Measurements from ENCODE around the gene LAMP1. TPM values are rescaled to one million over a fixed set of nuclear protein-coding genes. Genes with fewer than 3 reads are reported as not detected.

The LAMP1 gene
- total and polyA plus RNA-seq, 2 of the 4 experiments (the other 2 are of a cell fraction), result 60.6 to 229 TPM

- dilution Hi-C loops (cut with HindIII; ENCODE audit: low sequenced_read_pairs, unreplicated experiment), result no loop called here
- Histone ChIP-seq H2BK120ac (ENCODE audit: low read depth, low read length) (no peak overlapping the region), H3K9me3 (ENCODE audit: control insufficient read depth, insufficient read depth, low read length) (no peaks in the 10 kb centered on the region), H4K20me1 (ENCODE audit: insufficient read depth, low read length) (no peaks in the 10 kb centered on the region), H3K27ac (ENCODE audit: insufficient read depth, low read length) (no peak overlapping the region), H3K79me1 (ENCODE audit: low read depth in 1 of 2, low read length in 2 of 2) (0 out of 4 replicates have a peak, but pooled peaks cover 0 to 4% of the 10 kb centered on the region in 2 experiments), H3K4me2 (ENCODE audit: low read depth, low read length) (no peak overlapping the region), H4K5ac (ENCODE audit: low read depth, low read length) (no peak overlapping the region), H3K27me3 (ENCODE audit: control insufficient read depth, insufficient read depth, low read length) (peaks cover 17% of the 10 kb centered on the region), H3K23ac (ENCODE audit: low read depth, low read length) (no peak overlapping the region), H3K18ac (ENCODE audit: low read depth, low read length) (no peak overlapping the region), H2AFZ (replicated peaks; ENCODE audit: low read length, poor library complexity) (no peak overlapping the region), H3K56ac (ENCODE audit: extremely low read depth, insufficient read depth, low read length) (no peak overlapping the region), H2BK15ac (ENCODE audit: low read depth, low read length) (no peak overlapping the region), H2AK9ac (replicated peaks; ENCODE audit: low read depth, low read length, poor library complexity) (no peak overlapping the region), H2AK5ac (ENCODE audit: low read depth, low read length) (no peak overlapping the region), H3K4me1 (ENCODE audit: control insufficient read depth, insufficient read depth, low read length) (no peaks in the 10 kb centered on the region), H3K14ac (replicated peaks; ENCODE audit: low read depth, low read length) (no peak overlapping the region), H2BK20ac (ENCODE audit: low read depth, low read length) (no peak overlapping the region), H3K4ac (ENCODE audit: low read depth, low read length) (no peak overlapping the region), H2BK5ac (ENCODE audit: low read depth, low read length, poor library complexity, severe bottlenecking) (no peak overlapping the region), H3K9ac (ENCODE audit: low read depth, low read length) (no peak overlapping the region), H3K4me3 (ENCODE audit: insufficient read depth, low read depth, low read length) (no peak overlapping the region), H3K36me3 (ENCODE audit: control insufficient read depth, insufficient read depth, low read length) (no peaks in the 10 kb centered on the region), H4K8ac (ENCODE audit: low read depth in 2 of 2, low read length in 2 of 2) (no peak overlapping the region), H3K9me1 (ENCODE audit: insufficient read depth, low read length) (peaks cover 4% of the 10 kb centered on the region; the same call in 1 of the 2 replicates), H4K91ac (ENCODE audit: insufficient read depth, low read depth, low read length) (no peak overlapping the region)
- 60% methylated on average over 1 of the region's 2 CpGs; no CpG with 5 or more reads in 1 of the 2 experiments for WGBS, 2 experiments (ENCODE audit: extremely low coverage in 2 of 2, insufficient read length in 1 of 2)
- ChIA-PET CTCF (interaction anchor here (0.7 kb wide), 1 partner anchor 15 kb away, joined by 5 read pairs; no protein-coding TSS in a partner anchor), POLR2A (ENCODE audit: unreplicated experiment) (interaction anchor here (0.7 kb wide), 1 partner anchor 273 kb away, joined by 8 read pairs; no protein-coding TSS in a partner anchor)
- no peak for DNase-seq
- intact Hi-C loops (cut with micrococcal nuclease), result no loop called here
- no TSS peak for BruUV-seq (replicated peaks)
- no peak for ATAC-seq (ENCODE audit: low read depth)
- in situ Hi-C loops (cut with MboI; ENCODE audit: low sequenced_read_pairs), result no loop called here
- TF ChIP-seq FOS (IDR thresholded peaks at IDR 0.05; ENCODE audit: low read depth, low read length) (no peak), MAFK (IDR thresholded peaks at IDR 0.05; ENCODE audit: low read depth, low read length) (no peak), MXI1 (IDR thresholded peaks at IDR 0.05; ENCODE audit: borderline replicate concordance, low read depth, low read length) (no peak), BHLHE40 (IDR thresholded peaks at IDR 0.05; ENCODE audit: low read depth, low read length) (no peak), SMC3 (IDR thresholded peaks at IDR 0.05; ENCODE audit: low read depth, low read length) (no peak), POLR2A (IDR thresholded peaks at IDR 0.05; ENCODE audit: low read depth, low read length) (no peak), RAD21 (IDR thresholded peaks at IDR 0.05; ENCODE audit: low read length) (no peak), CHD1 (IDR thresholded peaks at IDR 0.05; ENCODE audit: low read depth, low read length) (no peak), CEBPB (IDR thresholded peaks at IDR 0.05; ENCODE audit: low read depth, low read length) (no peak), ELK1 (IDR thresholded peaks at IDR 0.05; ENCODE audit: borderline replicate concordance, low read depth, low read length) (no peak), USF2 (IDR thresholded peaks at IDR 0.05; ENCODE audit: low read depth, low read length) (no peak), RFX5 (IDR thresholded peaks at IDR 0.05; ENCODE audit: low read depth, low read length) (no peak)
These were observed 5.9 kb upstream of the LAMP1 start for GRCh38 chr13:113291129-113291528.
